ENCODE results near the gene TRIM52.

The TRIM52 gene

DNA sequence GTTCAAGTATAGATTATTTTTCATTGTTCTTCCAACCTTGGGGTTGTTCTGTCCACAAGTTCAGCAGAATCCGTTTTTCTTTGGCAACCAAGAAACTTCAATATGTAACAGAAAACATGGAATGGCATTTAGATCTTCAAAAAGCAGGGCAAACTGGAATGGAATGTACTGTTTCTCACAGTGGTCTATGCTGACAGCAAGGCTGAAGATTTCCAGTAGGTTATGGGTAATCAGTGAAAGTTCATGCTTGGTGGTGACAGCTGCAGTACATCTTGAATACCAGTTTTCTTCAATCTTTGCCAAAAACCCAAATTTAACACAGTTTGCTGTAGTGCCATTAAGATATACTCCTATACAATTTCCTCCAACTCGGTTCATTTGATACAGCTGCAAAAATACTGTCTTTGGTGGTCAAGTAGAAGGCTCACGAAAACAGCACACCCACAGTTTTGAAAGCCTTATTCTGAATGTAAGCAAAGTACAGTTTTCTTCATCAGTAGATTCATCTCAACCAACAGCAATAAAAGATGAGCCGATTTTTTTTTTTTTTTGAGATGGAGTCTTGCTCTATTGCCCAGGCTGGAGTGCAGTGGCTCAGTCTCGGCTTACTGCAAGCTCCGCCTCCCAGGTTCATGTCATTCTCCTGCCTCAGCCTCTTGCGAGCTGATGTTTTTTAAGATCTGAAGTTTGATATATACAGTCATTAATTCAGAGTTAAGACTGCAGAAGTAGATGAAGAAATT lies 4.9 kb downstream of the TRIM52 start:
- DNase-seq = no peak

DNA sequence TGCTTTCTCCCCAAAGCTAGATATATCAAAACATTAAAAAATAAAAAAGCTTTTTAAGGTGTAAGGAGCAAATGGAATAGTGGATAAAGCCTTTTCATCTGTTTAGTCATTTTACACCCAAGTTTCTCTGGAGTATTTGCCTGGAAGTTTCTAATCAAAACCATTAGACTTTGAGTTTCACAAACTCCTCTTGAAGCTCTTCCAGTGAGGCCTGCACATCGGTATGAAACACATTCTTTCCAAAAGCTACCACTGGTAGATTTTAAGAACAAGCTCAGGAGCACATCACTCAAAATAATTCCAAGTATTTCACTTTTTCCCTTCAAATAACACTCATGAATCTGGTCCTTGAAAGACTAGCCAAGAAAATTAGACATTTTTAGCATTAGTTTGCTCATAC lies 5.7 kb downstream of the TRIM52 start:
- DNase-seq = no peak

DNA sequence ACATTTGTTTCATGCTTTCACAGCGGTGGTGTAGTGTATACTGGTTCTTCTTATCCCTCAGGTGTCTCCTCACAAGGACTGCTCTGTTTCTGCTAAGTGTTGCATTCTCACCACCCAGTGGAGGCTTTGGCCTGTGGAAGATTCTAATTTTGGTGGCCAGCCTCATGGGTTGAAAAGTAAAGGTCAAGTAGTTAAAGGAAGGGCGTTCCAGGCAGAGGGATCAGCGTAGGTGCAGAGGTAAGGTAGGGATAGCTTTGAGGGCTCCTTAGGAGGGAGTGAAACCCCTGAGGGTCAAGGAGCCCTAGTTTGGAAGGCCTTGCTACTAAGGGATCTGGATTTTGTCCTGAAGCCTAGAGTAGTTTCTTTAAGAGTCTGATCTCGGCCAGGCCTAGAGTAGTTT lies 12.7 kb downstream of the TRIM52 start:
- no peak for DNase-seq

DNA sequence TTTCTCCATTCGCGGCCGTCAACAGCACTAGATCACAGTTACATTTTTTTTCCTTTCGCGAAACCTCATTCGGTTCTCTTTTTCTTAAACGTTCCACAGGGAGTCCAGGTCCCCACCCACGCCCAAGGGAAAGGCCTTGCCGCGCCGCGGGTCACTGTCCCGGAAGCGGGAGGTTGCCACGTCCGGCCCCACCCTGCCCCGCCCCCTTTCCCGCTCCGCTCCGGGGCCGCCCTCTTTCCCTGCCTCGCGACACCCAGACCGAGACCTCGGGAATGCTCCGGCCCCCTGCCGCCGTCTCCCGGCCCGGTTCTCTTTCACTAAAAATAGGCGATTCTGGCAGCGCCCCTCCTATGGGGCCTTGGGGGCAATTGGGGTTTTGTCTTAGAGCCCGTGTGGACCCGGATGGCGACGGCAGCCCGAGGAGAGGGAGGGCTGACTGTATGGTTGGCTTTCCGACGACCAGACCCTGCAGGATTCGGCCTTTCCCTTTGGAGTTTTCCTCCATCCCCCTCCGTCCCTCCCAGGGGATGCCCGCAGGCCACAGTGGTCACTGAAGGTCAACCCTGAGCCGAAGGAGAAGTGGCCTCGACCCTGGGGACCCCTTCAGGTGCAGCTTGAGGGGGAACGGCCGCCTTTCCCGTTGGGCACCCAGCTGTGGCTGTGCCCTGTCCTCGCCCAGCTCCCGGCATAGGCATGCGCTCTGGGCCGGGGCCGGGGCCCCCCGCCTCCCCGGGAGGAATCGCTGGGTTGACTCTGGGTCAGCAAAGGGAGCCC lies 14.5 kb downstream of the TRIM52 start:
- peak; percentile 88 for DNase-seq

DNA sequence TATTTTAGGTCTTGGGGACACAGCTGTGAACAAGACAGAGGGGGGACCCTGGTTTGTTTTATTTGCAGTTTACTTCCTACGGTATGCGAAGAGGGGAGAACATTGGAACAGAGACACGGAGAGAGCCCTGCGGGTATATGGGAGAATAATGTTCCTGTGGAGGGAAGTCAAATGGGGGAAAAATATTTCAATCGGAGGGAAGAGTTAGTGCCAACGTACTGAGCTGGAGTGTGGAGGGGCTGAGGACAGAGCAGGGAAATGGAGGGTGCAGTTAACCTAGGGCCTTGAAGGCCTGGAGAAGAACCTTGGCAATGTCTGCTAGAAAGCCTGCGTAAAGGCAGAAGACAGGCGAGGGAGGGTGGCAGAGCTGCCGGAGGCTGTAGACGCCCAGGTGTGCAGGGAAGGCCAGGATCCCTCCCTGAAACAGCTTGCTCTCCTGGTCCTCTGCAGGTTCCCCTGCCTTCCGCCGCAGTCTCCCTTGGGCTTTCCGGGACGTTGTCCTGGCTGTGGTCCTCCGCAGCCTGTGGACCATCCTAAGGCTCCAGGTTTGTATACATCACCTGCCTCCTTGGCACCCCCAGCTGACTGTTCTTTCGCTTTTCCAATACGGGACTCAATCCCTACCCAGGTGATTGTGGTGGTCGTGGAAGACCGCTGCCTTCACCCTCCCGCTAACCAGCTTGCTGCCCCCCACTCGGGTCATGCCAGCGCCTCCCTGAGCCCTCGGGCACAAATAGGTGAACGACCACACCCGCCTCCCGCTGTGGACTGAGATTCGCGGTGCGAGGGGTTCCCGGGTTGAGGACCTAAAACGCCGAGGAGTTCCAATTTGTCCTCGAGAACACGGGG lies 15.3 kb downstream of the TRIM52 start:
- DNase-seq = no peak

DNA sequence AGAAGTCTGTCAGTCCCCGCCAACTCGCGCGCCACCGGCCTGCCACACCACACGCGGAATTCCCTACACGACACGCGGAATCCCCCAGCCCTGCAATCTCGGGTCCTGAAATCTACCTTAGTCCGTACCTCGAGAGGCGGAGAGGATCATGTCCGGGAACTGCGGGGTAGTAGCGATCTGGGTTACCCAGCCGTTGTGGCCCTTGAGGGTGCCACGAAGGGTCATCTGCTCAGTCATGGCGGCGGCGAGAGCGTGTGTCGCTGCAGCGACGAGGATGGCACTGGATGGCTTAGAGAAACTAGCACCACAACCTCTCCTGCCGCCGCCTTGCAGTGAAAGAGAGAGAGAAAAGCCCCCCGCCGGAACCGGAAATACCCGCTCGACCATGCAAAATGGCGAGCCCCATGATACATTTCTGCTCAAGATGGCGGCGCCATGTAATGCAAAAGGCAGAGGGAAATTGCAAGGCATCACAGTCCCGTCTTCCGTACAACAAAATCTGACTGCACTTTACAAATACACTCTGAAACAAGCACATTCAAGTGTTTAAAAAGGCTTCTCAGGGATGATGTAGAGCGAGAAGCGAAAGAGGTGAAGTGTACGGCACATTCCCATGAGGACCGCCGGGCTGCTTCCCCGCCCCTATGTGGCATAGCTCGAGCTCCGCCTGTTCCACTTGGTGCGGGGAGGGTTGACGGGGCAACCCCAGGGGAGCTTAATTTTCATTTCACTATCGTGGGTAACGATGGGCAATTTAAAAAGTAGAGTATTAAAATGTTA lies 17.2 kb downstream of the TRIM52 start, which contains the start of gene RACK1:
RACK1 (minus strand) TSS at position 343 of the 780 bp plus-strand sequence; CDS start at position 237, 106 bp downstream.
- peak; percentile 93 for DNase-seq

DNA sequence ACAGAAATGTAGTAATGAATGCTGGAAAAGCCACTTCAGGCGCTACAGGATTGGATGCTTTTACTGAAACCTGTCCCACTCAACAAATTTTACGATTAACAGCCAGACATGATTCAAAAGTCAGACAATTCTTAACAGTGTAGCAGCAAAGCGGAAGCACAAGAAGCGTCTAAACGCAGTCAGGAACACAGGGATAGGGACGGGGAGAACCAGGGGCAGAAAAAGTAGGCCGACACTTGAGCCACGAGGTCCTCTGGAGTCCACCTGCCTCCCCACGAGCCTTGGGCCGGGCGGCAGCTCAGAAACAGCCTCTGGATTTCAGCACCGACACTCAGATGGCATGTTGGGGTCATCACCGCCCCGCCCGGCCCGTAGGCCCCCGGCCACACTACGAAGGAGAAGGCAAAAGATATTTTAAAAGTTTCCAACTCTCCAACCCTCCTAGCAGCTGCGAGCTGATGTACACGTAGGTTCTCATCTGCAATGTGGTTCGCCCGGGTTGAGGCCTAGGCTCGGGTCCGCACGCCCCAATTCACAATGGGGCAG lies 17.9 kb downstream of the TRIM52 start:
- peak; percentile 32 for DNase-seq

DNA sequence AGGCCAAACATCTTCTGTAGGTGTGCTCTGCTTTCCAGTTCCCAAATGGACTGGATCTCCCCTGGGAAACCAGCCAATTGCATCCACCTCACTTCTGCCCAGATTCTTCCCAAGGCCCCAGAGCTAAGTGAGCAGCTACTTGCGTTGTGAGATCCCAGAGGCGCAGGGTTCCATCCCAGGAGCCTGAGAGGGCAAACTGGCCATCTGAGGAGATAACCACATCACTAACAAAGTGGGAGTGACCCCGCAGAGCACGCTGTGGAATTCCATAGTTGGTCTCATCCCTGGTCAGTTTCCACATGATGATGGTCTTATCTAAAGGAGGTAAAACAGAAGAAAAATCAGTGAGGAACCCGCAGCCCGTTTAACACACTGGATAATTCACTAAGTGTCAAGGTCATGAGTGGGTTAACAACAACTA lies 18.9 kb downstream of the TRIM52 start:
- DNase-seq = no peak

DNA sequence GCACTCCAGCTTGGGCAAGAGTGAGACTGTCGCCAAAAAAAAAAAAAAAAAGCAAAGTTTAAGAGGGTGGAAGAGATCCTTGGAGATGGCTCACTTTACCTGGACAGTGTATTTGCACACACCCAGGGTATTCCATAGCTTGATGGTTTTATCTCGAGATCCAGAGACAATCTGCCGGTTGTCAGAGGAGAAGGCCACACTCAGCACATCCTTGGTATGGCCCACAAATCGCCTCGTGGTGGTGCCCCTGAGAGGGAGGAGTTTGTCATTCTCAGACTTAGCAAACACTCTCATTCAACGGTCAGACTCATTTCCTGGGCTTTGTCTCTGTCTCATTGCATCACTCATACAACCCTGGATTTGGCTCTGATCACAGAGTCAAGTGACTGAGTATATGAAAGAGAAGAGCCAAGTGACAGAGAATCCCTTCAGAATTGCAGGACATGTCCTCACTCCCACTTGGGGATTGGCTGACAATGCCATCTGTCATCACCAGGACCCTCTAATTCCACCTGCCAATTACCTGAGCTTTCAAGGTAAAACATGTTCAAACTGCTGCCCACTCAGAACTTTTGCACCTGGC lies 19.5 kb downstream of the TRIM52 start:
- peak; percentile 75 for DNase-seq

DNA sequence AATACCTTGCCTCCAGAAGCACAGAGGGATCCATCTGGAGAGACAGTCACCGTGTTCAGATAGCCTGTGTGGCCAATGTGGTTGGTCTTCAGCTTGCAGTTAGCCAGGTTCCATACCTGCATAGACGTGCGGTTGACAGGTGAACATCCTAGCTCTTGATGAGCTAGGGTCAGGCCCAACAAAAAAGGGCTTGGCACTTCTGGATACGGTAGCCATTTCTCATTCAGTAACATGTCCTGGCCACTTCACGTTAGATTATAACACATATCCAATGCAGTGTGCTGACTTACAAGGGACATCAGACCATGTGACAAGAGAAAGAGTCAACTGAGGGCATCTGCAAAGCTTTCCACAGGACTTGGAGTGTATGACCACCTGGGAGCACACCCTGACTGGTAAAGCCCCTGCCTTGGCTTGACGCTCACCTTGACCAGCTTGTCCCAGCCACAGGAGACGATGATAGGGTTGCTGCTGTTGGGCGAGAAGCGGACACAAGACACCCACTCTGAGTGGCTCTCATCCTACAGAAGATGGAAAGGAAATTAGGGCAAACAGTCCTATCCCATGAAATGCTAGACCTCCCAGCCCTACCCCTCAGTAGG lies 21.8 kb downstream of the TRIM52 start:
- DNase-seq = no peak

DNA sequence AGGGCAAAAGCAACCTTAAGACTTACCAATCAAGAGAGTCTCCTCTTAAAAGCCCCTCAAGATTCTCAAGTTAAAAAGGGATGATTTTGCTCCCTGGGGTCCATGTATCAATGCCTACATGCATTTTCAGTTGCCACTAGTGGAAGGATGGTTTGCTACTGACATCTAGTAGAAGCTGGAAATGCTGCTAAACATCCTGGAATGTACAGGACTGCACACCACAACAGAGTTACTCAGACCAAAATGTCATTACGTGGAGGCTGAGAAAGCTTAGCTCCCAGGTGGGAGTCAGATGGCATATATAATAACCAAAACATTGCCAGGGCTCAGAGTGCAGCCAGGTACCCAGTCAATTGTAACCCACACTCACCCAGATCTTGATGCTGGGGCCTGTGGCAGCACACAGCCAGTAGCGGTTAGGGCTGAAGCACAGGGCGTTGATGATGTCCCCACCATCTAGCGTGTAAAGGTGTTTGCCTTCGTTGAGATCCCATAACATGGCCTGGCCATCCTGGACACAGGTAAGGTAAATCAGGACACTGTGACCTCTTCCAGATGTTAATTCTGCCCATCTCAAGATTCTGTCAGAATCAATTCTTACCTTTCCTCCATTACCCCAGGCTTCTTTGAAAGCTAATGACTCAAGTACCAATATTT lies 23.1 kb downstream of the TRIM52 start:
- no peak for DNase-seq

DNA sequence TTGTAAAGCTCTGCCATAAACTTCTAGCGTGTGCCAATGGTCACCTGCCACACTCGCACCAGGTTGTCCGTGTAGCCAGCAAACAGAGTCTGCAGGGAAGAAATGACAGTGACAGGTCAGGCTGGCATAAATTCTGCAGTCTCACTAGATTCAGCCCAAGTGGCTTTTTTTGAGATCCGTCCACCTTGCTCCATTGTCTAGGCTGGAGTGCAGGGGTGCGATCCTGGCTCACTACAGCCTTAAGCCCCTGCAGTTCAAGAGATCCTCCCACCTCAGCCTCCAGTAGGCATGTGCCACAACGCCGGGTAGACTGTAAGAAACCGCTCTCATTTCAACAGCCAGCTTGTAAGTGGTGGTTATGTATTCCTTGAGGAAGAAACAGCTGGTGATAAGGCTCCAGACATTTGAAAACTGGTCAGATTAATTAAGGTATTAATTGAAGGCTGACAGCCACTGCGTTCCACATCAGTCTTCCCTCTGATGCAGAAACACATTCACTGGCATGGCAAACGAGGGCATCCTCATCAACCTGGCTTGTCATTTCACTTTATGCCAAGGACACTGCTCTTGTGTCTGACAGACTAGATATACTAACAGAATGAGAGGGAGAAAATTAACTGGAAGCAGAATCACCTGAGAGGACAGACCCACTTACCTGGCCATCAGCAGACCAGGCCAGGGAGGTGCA lies 23.8 kb downstream of the TRIM52 start:
- no peak for DNase-seq

DNA sequence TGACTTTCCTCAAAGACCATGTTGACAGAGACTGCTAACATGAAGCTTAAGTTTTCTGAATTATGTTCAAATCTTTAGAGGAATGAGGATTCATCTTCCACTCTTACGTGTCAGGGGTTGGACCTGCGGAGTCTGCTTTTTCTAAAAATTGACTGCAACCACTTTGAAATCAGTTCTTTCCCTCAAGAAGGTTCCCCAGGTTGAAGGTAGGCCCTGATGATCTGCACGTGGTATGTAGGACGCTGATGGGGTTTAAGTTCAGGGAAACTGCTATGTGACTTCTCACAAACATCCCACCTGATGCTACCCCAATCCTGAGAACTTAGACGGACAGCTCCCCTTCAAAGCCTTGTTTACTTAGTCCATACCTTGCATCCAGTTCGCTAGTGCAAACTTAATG lies 24.5 kb downstream of the TRIM52 start:
- no peak for DNase-seq

DNA sequence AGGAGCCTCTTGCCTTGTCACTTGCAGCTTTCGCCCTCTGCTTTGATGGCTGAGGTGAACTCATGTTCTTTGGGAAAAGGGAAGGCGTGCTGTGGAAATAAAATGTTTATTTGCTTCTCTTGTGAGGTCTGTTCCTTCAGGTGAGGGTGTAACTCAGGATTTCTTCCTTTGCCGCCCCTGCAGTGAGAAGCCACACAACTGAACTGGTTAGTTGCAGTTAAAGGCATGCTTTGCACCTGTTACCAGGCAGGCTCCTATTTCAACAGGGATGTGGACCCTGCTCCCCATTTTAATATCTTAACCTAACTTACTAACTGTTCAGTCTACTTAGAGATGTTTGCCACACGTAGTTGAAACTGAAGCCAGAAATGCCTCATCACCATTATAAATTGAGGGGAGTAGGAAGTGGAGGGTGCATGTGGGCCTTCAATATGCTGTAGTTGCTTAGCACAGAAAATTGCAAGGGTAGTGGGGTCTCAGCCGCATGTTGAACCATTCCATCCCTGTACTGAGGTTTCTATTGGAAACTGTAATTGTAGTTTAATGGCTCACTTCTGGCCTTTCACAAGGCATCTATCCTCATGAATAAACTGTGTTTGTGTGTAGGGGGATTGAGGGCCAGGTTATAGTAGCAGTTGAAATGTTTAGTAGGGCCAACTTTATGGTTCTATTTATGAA lies 25.1 kb downstream of the TRIM52 start:
- no peak for DNase-seq

DNA sequence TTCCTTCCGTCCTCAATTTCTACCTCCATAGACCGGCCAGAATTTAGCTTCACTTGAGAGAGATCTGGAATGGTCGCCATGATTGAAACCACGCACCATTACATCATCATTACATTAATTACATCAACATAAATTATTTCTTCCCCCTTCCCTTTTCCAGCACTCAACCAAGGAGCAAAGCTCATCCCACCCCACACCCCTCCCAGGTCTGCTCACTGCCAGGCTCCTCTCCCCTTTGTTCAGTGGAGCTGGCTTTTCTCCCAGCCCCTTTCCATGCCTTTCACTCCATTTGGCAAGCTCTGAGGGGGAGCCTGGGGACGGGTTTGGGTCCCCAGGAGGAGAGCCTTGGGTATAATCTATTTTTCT lies 25.6 kb downstream of the TRIM52 start:
- no peak for DNase-seq

DNA sequence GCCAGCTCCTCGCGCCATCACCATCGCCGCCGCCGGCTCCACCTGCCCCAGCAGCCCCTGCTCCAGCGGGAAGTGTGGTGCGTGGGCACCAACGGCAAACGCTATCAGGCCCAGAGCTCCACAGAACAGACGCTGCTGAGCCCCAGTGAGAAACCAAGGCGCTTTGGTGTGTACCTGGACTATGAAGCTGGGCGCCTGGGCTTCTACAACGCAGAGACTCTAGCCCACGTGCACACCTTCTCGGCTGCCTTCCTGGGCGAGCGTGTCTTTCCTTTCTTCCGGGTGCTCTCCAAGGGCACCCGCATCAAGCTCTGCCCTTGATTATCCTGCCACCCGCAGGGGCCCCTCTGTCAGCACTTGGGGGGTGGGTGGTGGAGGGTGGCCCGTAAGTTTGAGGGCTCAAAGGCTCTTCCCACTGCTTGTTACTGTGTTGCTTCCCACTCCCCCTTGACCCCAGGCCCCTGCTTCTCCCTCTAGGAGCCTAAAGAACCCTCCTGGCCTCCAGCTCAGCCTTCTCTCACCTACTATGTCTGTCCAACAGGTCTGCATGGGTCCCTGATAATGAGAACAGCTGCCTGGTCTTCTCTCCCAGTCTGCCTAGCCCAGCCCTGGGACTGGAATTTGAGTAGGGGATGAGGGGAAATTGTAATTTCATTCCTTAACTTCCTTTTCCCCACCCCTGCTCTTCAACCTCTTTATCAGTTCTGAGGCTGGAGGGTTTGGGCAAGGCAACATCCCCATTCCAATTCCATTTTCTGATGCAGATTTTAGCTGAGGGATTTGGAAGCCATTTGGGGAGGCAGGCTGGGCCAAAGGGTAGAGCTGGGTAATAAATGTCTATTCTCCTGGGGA lies 26.3 kb downstream of the TRIM52 start:
- DNase-seq = no peak

DNA sequence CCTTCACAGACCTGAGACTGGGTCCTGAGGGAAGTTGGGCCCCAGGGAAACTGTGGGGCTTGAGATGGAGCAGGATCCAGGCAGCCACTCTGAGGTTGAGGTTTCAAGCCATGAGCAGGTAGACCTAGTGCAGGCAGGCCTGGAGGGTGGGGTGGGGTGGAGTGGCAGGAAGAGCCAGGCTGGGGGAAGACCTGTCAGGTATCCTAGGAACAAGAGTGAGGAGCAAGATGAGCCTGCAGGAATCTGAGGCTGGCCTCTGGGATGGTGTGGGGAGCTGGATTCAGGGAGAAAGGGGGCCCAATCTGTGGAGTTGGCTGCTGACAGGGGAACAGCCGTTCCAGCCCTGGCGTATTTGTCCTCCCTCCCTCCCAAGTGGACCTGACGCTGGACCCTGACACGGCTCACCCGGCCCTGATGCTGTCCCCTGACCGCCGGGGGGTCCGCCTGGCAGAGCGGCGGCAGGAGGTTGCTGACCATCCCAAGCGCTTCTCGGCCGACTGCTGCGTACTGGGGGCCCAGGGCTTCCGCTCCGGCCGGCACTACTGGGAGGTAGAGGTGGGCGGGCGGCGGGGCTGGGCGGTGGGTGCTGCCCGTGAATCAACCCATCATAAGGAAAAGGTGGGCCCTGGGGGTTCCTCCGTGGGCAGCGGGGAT lies 27.0 kb downstream of the TRIM52 start:
- no peak for DNase-seq
